Measurements from ENCODE around the gene MLXIP.

DNA sequence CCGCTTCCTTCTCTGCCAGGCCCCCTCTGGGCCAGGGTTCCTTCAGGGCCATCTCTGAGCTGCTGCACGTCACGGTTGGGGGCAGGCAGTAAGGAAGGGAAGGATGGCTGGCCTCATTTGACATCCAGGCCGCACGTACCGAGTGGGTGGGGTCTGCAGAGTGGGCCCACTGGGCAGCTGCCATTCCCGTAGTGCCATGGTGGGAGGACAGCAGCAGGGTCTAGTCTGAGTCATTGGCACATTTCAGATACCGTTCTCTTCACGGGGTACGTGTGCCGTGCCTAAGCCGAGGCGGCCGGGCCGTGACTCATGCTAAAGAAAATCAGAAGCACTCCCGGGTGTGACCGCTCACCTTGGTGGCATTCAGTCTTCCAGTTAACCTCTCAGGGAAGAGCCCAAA, 51.6 kb downstream of the MLXIP start:
- no peak for TF ChIP-seq CTCF (IDR thresholded peaks at IDR 0.05)
- TF ChIP-seq, protein P1, sequence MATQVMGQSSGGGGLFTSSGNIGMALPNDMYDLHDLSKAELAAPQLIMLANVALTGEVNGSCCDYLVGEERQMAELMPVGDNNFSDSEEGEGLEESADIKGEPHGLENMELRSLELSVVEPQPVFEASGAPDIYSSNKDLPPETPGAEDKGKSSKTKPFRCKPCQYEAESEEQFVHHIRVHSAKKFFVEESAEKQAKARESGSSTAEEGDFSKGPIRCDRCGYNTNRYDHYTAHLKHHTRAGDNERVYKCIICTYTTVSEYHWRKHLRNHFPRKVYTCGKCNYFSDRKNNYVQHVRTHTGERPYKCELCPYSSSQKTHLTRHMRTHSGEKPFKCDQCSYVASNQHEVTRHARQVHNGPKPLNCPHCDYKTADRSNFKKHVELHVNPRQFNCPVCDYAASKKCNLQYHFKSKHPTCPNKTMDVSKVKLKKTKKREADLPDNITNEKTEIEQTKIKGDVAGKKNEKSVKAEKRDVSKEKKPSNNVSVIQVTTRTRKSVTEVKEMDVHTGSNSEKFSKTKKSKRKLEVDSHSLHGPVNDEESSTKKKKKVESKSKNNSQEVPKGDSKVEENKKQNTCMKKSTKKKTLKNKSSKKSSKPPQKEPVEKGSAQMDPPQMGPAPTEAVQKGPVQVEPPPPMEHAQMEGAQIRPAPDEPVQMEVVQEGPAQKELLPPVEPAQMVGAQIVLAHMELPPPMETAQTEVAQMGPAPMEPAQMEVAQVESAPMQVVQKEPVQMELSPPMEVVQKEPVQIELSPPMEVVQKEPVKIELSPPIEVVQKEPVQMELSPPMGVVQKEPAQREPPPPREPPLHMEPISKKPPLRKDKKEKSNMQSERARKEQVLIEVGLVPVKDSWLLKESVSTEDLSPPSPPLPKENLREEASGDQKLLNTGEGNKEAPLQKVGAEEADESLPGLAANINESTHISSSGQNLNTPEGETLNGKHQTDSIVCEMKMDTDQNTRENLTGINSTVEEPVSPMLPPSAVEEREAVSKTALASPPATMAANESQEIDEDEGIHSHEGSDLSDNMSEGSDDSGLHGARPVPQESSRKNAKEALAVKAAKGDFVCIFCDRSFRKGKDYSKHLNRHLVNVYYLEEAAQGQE (IDR thresholded peaks at IDR 0.05; ENCODE audit: insufficient read depth in 1 of 2, low read depth in 2 of 2, low read length in 1 of 2): no peak

Measured in Panc1 (cell line).